Endothelial cell (in vitro differentiated cells): ENCODE measurements around the gene CD22. TPM values are rescaled to one million over a fixed set of nuclear protein-coding genes. Genes with fewer than 3 reads are reported as not detected.

ENCODE experiments used
- DNase-seq: peaks from one replicate; pipeline ENCODE4 v3.0.0; 2021; ENCODE audit warnings: low spot score
- H3K27ac Mint-ChIP-seq: one replicate; pipeline ENCODE4 v1.8.0; 2021; ENCODE audit warnings: mixed read lengths, inconsistent platforms; ENCODE audit not compliant: unreplicated experiment
- H3K27me3 Mint-ChIP-seq: one replicate; pipeline ENCODE4 v1.8.0; 2021; ENCODE audit warnings: mild to moderate bottlenecking, moderate library complexity, mixed read lengths, inconsistent platforms; ENCODE audit not compliant: unreplicated experiment
- H3K36me3 Mint-ChIP-seq: one replicate; pipeline ENCODE4 v1.8.0; 2021; ENCODE audit warnings: mild to moderate bottlenecking, low read depth, mixed read lengths, inconsistent platforms; ENCODE audit not compliant: unreplicated experiment
- H3K4me1 Mint-ChIP-seq: one replicate; pipeline ENCODE4 v1.8.0; 2021; ENCODE audit warnings: mild to moderate bottlenecking, mixed read lengths, inconsistent platforms; ENCODE audit not compliant: unreplicated experiment
- H3K4me3 Mint-ChIP-seq: one replicate; pipeline ENCODE4 v1.8.0; 2021; ENCODE audit warnings: mild to moderate bottlenecking, mixed read lengths, inconsistent platforms; ENCODE audit not compliant: unreplicated experiment
- H3K9me3 Mint-ChIP-seq: one replicate; pipeline ENCODE4 v1.8.0; 2021; ENCODE audit warnings: mixed read lengths, inconsistent platforms; ENCODE audit not compliant: unreplicated experiment
- CTCF ChIP-seq: fragments of 200-600 bp; sonication (generic); IDR thresholded peaks from one replicate; pipeline ENCODE4 v1.5.0; 2021; ENCODE audit warnings: antibody characterized with exemption; ENCODE audit not compliant: unreplicated experiment
- total RNA-seq: library from RNA; stranded (reverse); fragmentation: NEBNext Ultra II Directional; extraction: Animal tissue kit (Norgen Biotek cat#: 25700); gene quantifications from one replicate; pipeline ENCODE4 v1.2.1, GENCODE V29; 2021; ENCODE audit not compliant: unreplicated experiment

Gene CD22
- total RNA-seq, 1 donor from 2014 or later = not detected

DNA sequence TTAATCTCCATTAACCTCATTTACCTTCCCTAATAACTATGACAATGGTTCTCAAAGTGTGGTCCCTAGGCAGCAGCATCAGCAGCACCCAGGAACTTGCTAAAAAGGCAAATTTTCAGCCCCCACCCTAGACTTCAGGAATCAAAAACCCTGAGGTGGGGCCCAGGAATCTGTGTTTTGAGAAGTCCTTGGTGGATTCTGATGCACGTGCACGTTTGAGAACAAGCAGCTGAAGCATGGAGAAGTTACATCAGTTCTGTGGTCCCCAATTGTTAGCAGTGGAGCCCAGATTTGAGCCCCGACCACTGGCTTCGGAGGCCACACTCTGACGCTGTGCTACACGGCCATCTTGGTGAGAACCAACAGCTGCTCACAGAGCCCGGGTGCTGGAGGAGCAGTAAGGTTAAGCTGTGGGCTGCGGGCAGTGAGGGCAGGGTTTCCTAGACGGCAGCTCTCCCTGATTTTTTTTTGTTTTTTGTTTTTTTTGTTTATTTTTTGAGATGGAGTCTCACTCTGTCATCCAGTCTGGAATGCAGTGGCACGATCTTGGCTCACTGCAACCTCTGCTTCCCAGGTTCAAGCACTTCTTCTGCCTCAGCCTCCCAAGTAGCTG lies 14.0 kb upstream of the CD22 start:
- no peaks in the 10 kb centered on the region for H3K9me3 Mint-ChIP-seq
- DNase-seq = no peak
- H3K27me3 Mint-ChIP-seq = peaks cover 4% of the 10 kb centered on the region
- H3K36me3 Mint-ChIP-seq = no peaks in the 10 kb centered on the region
- H3K4me3 Mint-ChIP-seq = no peak overlapping the region
- TF ChIP-seq CTCF = no peak
- no peak overlapping the region for H3K27ac Mint-ChIP-seq
- H3K4me1 Mint-ChIP-seq = peaks cover 7% of the 10 kb centered on the region

- H3K4me1 Mint-ChIP-seq = peaks cover 7% of the 10 kb centered on the region
- H3K4me3 Mint-ChIP-seq = no peak overlapping the region
- peaks cover 4% of the 10 kb centered on the region for H3K27me3 Mint-ChIP-seq
- no peaks in the 10 kb centered on the region for H3K9me3 Mint-ChIP-seq
- H3K27ac Mint-ChIP-seq = no peak overlapping the region
- DNase-seq = no peak
- no peak for TF ChIP-seq CTCF
- no peaks in the 10 kb centered on the region for H3K36me3 Mint-ChIP-seq
Measured at GRCh38 chr19:35315883-35316282, 13.1 kb upstream of the CD22 start.

GRCh38 chr19:35316560-35316959 lies 12.4 kb upstream of the CD22 start:
- no peak for TF ChIP-seq CTCF
- Mint-ChIP-seq H3K4me3 (no peak overlapping the region), H3K27ac (no peak overlapping the region), H3K27me3 (peaks cover 4% of the 10 kb centered on the region), H3K4me1 (peaks cover 7% of the 10 kb centered on the region), H3K36me3 (no peaks in the 10 kb centered on the region), H3K9me3 (no peaks in the 10 kb centered on the region)
- DNase-seq = no peak

DNA sequence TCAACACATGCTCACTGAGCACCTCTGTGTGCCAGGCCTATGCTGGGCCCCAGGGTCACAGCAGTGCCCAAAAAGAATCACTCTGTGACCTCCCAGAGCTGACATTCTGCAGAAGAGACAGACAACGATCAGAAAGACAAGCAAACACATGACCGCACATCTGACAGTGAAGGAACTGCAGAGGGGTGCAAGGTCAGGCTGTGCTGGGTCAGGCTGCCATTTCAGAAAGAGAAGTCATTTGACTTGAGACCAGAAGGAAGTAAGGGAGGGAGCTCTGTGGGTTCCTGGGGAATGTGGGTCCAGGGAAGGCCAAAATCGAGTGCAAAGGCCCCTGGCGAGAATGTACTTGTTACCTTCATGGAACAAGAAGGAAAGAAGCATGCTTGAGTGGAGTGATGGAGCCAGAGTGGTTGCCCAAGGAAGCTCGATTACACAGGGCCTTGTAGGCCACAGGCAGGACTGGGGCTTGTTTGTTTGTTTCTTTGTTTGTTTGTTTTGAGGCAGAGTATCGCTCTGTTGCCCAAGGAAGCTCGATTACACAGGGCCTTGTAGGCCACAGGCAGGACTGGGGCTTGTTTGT lies 11.4 kb upstream of the CD22 start:
- Mint-ChIP-seq H3K27ac (no peak overlapping the region), H3K4me1 (peaks cover 7% of the 10 kb centered on the region), H3K27me3 (peaks cover 8% of the 10 kb centered on the region), H3K4me3 (no peak overlapping the region), H3K9me3 (no peaks in the 10 kb centered on the region), H3K36me3 (no peaks in the 10 kb centered on the region)
- no peak for DNase-seq
- no peak for TF ChIP-seq CTCF

- no peaks in the 10 kb centered on the region for H3K36me3 Mint-ChIP-seq
- H3K9me3 Mint-ChIP-seq = no peaks in the 10 kb centered on the region
- peaks cover 5% of the 10 kb centered on the region for H3K27me3 Mint-ChIP-seq
- no peak for TF ChIP-seq CTCF
- no peak overlapping the region for H3K4me3 Mint-ChIP-seq
- no peak for DNase-seq
- no peak overlapping the region for H3K27ac Mint-ChIP-seq
- peaks cover 7% of the 10 kb centered on the region for H3K4me1 Mint-ChIP-seq
Measured at GRCh38 chr19:35318679-35319448, 10.1 kb upstream of the CD22 start.
